Renal cortical epithelial cell (primary cell): Measurements from ENCODE around the gene PCNT. TPM values are rescaled to one million over a fixed set of nuclear protein-coding genes. Genes with fewer than 3 reads are reported as not detected.
"Not testable (repeated sequence)": the region's sequence is repeated elsewhere in the genome, so short reads cannot be mapped to it uniquely, and the experiment has no call there.

Source experiments
- DNase-seq: peaks from one replicate; pipeline ENCODE4 v3.0.0-alpha.2; 2011; ENCODE audit warnings: low read depth
- total RNA-seq: library from RNA; depleted of rRNA; stranded (reverse); fragments of >200 nt; gene quantifications from 2 replicates; pipeline ENCODE4 v1.2.3, GENCODE V29; 2014

PCNT gene
- total RNA-seq, 1 donor from 2014 or later = 27.1 TPM

GRCh38 chr21:46304437-46304836 lies 19.5 kb upstream of the PCNT start:
- DNase-seq = no peak

GRCh38 chr21:46304955-46305354 lies 19.0 kb upstream of the PCNT start:
- no peak for DNase-seq

DNA sequence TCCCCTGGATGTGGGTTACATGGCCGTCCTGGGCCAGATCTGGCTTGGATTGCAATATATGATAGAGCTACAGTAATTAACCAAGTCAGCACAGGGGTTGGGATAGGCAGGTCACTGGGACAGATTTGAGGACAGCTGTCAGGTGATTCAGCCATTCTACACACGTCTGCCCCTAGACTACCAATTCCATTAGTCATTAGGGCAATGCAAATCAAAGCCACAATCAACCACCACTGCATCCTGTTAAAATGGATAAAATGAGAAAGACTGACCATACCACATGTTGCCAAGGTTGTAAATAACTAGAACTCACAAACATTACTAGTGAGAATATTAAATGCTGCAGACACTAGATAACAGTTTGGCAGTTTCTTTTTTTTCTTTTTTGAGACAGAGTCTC lies 16.3 kb upstream of the PCNT start:
- peak; percentile 78 for DNase-seq

DNA sequence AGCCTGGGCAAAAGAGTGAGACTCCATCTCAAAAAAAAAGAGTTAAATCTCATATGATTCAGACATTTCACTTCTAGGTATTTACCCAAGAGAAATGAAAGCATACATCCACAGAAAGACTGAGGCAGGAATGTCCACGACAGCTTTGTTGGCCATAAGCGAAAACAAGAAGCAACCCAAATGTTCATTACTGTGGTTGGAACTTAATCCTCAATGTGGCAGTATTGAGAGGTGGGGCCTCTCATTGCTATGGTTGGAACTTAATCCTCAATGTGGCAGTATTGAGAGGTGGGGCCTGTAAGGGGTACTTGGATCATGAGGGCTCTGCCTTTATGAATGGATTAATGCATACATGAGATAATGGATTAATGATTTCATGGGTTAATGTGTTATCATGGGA lies 15.5 kb upstream of the PCNT start:
- no peak for DNase-seq

DNA sequence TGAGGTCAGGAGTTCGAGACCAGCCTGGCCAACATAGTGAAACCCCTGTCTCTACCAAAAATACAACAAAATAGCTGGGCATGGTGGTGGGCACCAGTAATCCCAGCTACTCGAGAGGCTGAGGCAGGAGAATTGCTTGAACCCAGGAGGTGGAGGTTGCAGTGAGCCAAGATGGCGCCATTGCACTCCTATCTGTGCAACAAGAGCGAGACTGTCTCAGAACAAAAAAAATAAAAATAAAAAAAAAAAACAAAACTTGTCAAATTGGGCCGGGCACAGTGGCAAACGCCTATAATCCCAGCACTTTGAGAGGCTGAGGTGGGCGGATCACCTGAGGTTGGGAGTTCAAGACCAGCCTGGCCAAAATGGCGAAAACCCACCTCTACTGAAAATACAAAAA lies 13.7 kb upstream of the PCNT start:
- DNase-seq = not testable (repeated sequence)

GRCh38 chr21:46311568-46311967 lies 12.4 kb upstream of the PCNT start:
- DNase-seq = no peak

- no peak for DNase-seq
These were observed 11.0 kb upstream of the PCNT start for GRCh38 chr21:46312949-46313348.

GRCh38 chr21:46314441-46315020 lies 9.4 kb upstream of the PCNT start:
- no peak for DNase-seq

DNA sequence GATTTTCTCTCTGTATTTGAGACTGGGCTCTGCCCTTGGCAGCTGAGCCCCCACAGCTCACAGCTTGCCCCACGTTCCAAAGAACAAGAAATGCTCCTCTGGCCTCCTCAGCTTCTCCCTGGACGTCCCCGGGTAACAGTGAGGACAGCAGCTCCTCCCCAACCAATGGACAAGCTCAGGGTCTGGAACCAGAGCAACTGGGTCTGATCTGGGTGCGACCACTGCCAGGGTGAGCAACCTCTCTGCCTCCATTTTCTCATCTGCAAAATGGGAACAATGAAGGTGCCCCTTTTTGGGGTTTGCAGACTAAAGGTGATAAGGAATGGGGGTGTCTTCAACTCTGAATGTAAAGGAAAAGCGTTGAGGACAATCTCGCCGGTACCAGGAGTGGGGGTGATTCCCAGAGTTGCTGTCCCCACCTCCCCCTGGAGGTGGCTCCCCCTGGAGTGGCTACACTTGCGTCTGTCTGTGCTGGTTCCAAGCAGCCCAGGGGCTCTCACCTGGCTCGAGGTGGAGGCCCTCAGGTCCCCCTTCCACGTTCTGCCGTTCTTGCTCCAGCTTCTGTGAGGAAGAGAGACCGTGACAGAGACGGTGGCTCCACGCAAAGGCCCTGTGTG lies 7.1 kb upstream of the PCNT start:
- DNase-seq = no peak

DNA sequence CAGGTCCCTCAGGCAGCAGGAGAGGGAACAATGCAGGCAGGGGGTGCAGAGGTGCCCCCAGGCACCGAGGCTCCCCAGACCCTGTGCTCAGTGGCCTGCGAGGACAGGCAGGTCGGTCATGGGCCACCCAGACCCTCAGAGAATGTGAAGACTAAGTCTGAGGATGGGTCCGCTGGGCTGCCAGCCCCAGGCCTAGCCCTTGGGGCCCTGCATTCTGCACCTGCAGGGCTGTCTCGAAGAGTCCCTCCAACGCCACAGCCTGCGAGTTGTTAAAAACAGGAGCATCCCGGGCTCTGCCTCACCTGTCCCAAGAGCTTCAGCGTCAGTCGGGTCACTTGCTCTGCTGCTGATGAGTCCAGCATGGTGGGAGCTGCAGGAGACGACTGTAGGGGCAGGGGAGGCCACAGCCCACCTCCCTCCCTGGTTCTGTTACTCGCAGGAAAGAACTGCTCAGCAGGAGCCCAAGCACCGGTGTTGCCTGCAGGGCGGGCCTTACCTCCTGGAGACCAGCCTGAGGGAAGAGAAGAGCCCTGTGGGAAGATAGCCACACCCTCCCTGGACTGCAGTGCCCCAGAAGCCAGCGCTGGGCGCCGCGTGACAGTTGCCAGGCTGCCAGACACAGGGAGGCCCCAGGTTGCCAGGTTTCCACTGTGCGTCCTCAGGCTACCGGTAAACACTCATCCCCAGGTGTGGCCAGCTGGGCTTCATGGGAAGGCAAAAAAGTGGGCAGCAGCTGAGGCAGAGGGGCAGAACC lies 6.1 kb upstream of the PCNT start:
- no peak for DNase-seq

GRCh38 chr21:46318464-46318845 lies 5.5 kb upstream of the PCNT start:
- no peak for DNase-seq

DNA sequence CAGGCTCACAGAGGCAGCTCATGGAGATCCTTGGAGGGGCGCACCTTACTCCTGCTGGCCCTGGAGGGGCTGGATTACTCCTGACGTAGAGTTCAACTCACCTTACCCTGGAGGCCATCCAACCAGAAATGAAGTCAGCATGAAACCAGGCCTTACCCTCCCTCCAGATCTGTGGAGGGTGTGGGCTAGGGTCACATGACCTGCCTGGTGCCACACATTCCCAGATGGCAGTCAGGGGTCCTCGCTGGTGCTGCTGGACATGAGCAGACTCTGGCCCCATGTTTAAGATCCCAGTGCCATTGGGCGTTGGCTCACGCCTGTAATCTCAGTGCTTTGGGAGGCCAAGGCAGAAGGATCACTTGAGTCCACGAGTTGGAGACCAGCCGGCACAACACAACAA lies 4.8 kb upstream of the PCNT start:
- DNase-seq = no peak

- no peak for DNase-seq
These were observed 3.6 kb upstream of the PCNT start for GRCh38 chr21:46320331-46320801.

DNA sequence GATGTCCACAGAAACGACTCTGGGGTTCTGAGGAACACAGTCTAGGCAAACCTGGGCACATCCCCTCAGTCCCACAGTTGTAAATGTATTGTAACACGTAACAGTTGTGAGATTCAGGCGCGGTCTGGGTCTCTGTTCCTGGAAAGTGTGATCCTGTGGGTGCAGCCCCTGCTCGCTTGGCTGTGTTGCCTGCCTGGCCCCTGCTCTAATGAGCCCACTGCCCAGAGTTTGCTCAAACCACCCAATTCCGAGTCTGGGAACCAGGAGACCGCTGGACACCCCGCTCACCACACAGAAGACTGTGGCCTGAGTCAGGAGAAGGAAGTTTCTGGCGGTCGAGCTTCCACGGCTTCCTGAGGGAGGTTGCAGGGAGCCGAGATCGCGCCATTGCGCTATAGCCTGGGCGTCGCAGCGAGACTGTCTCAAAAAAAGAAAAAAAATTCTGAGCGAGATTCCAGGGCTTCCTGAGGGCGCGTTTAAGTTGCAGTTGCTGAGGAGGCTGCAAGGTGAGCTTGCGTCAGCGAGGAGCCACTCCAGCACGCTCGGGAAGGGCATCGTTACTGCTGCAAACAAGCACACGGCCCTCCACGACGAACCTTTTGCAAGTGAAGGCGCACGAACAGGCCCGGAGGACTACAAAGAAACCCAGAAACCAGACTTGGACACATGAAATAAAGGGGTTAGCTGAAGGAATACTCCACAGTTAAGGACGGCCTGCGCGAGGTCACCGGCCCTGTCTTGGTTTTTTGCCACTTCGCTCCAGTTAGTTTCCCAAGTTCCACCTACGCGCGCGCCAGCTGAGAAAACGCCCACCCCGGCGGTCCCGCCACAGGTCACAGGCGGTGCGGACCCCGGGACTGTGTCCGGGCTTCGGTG lies 1.4 kb upstream of the PCNT start:
- no peak for DNase-seq

DNA sequence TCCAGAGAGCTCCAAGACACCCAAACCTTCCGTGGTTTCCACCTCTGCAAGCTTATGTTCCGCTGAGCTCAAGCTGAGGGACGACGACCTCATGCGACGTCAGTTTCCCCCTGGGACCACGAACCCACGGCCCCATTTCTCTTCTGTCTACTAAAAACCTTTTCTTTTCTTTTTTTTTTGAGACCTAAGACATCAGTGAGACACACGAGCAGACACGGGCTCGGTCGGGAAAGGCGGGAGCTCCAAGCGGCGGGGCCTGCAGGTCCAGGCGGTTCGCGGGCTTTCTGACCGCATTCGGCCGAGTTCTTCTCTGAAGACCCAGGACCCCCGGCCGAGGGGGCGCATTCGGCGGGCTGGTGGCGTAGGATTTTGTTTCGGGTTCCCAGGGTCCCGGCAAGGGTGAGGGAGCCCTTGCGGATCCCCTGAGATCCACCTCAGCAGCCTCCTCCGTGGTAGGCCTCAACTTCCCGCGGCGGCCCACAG lies 688 bp upstream of the PCNT start:
- DNase-seq = no peak

DNA sequence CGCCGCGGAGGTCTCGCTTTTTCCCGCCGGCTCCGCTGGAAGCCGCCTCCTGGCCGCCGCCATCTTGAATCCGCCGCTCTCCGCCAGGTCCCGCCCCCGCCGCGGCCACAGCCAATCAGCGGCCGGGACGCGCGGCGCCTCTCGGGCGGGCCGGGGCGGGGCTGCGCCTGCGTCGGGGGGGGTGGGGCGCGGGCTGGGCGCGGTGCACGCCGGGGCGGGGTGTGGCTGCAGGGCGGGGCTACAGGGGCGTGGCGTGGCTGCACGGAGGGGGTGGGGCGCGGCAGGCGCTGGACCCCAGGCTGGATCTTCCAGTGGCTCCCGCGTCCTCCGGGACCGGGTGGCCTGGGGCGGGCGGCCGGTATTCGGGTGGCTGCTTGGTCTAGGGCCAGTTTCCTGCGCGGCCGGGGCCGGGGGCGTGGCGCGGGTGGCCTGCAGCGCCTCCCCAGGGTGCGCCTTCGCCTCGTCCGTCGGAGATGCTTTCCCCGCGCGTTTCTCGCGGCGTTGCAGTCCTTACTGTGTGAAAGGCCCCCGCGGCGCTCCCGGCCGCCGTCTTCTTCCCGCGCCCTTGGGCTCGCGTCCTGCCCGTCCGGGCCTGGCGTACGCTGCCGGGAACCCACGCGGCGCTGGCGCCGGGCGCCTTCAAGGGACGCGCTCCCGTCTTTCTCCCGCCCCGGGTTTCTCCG lies 575 bp downstream of the PCNT start:
- DNase-seq = peak; percentile 16

- peak; percentile 19 for DNase-seq
These were observed 1.3 kb downstream of the PCNT start for GRCh38 chr21:46325073-46325912.

- DNase-seq = no peak
These were observed 2.3 kb downstream of the PCNT start for GRCh38 chr21:46326110-46326703.

GRCh38 chr21:46327711-46328110 lies 3.8 kb downstream of the PCNT start:
- no peak for DNase-seq

DNA sequence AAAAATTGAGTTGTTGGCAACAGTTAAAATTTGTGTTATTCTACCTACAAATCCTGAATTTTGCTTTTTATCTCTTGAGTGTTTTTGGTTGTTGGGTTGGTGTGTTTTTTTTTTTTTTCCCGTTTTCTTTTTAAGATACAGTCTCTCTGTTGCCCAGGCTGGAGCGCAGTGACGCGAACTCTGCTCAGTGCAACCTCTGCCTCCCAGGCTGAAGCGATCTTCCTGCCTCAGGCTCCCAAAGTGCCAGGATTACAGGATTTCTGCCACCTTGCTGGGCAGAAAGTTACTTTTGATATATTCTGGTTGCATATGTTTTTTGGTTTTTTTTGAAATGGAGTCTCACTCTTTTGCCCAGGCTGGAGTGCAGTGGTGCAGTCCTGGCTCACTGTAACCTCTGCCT lies 4.2 kb downstream of the PCNT start:
- DNase-seq = no peak
